Measurements from ENCODE around the gene ZNF592.

ZNF592 gene

GRCh38 chr15:84821501-84822021 lies 73.2 kb downstream of the ZNF592 start:
- DNase-seq (ENCODE audit: low read depth in 1 of 2, low spot score in 1 of 2), result peak in 1 of 2 experiments; percentile 13
- TF ChIP-seq JUND (IDR thresholded peaks at IDR 0.05; ENCODE audit: low read depth), result no peak
- in situ Hi-C loops (cut with HindIII; ENCODE audit: low pct_unique_long_range_greater_than_20kb, low sequenced_read_pairs), result no loop called here

- in situ Hi-C loops (cut with HindIII; ENCODE audit: low pct_unique_long_range_greater_than_20kb, low sequenced_read_pairs), result no loop called here
- TF ChIP-seq JUND (IDR thresholded peaks at IDR 0.05; ENCODE audit: low read depth), result no peak
- DNase-seq (ENCODE audit: low read depth in 1 of 2, low spot score in 1 of 2), result no peak
These were observed 74.4 kb downstream of the ZNF592 start for GRCh38 chr15:84822653-84823281.

- DNase-seq (ENCODE audit: low read depth in 1 of 2, low spot score in 1 of 2), result no peak
- no peak for TF ChIP-seq JUND (IDR thresholded peaks at IDR 0.05; ENCODE audit: low read depth)
- in situ Hi-C loops (cut with HindIII; ENCODE audit: low pct_unique_long_range_greater_than_20kb, low sequenced_read_pairs), result no loop called here
These were observed 75.0 kb downstream of the ZNF592 start for GRCh38 chr15:84823282-84823878.

- in situ Hi-C loops (cut with HindIII; ENCODE audit: low pct_unique_long_range_greater_than_20kb, low sequenced_read_pairs), result no loop called here
- no peak for TF ChIP-seq JUND (IDR thresholded peaks at IDR 0.05; ENCODE audit: low read depth)
- no peak for DNase-seq (ENCODE audit: low read depth in 1 of 2, low spot score in 1 of 2)
These were observed 76.0 kb downstream of the ZNF592 start for GRCh38 chr15:84824260-84825007.

GRCh38 chr15:84826369-84826823 lies 78.0 kb downstream of the ZNF592 start:
- peak; percentile 61 to 68 for DNase-seq (ENCODE audit: low read depth in 1 of 2, low spot score in 1 of 2)
- TF ChIP-seq JUND (IDR thresholded peaks at IDR 0.05; ENCODE audit: low read depth), result no peak
- in situ Hi-C loops (cut with HindIII; ENCODE audit: low pct_unique_long_range_greater_than_20kb, low sequenced_read_pairs), result no loop called here

GRCh38 chr15:84827246-84827645 lies 78.9 kb downstream of the ZNF592 start:
- no peak for TF ChIP-seq JUND (IDR thresholded peaks at IDR 0.05; ENCODE audit: low read depth)
- DNase-seq (ENCODE audit: low read depth in 1 of 2, low spot score in 1 of 2), result no peak
- in situ Hi-C loops (cut with HindIII; ENCODE audit: low pct_unique_long_range_greater_than_20kb, low sequenced_read_pairs), result no loop called here

- no peak for TF ChIP-seq JUND (IDR thresholded peaks at IDR 0.05; ENCODE audit: low read depth)
- in situ Hi-C loops (cut with HindIII; ENCODE audit: low pct_unique_long_range_greater_than_20kb, low sequenced_read_pairs), result no loop called here
- DNase-seq (ENCODE audit: low read depth in 1 of 2, low spot score in 1 of 2), result no peak
These were observed 79.9 kb downstream of the ZNF592 start for GRCh38 chr15:84828086-84828908.

- in situ Hi-C loops (cut with HindIII; ENCODE audit: low pct_unique_long_range_greater_than_20kb, low sequenced_read_pairs), result no loop called here
- TF ChIP-seq JUND (IDR thresholded peaks at IDR 0.05; ENCODE audit: low read depth), result no peak
These were observed 81.0 kb downstream of the ZNF592 start for GRCh38 chr15:84829428-84829827.

GRCh38 chr15:84830036-84830435 lies 81.6 kb downstream of the ZNF592 start:
- no peak for TF ChIP-seq JUND (IDR thresholded peaks at IDR 0.05; ENCODE audit: low read depth)
- in situ Hi-C loops (cut with HindIII; ENCODE audit: low pct_unique_long_range_greater_than_20kb, low sequenced_read_pairs), result no loop called here
- DNase-seq (ENCODE audit: low read depth in 1 of 2, low spot score in 1 of 2), result no peak

More at GRCh38 chr15:84829428-84829827, 81.0 kb downstream of the ZNF592 start:
- no peak for DNase-seq (ENCODE audit: low read depth in 1 of 2, low spot score in 1 of 2)

- in situ Hi-C loops (cut with HindIII; ENCODE audit: low pct_unique_long_range_greater_than_20kb, low sequenced_read_pairs), result no loop called here
- no peak for TF ChIP-seq JUND (IDR thresholded peaks at IDR 0.05; ENCODE audit: low read depth)
- DNase-seq (ENCODE audit: low read depth in 1 of 2, low spot score in 1 of 2), result no peak
These were observed 82.6 kb downstream of the ZNF592 start for GRCh38 chr15:84831028-84831427.

GRCh38 chr15:84831613-84832012 lies 83.2 kb downstream of the ZNF592 start:
- DNase-seq (ENCODE audit: low read depth in 1 of 2, low spot score in 1 of 2), result no peak
- in situ Hi-C loops (cut with HindIII; ENCODE audit: low pct_unique_long_range_greater_than_20kb, low sequenced_read_pairs), result no loop called here
- TF ChIP-seq JUND (IDR thresholded peaks at IDR 0.05; ENCODE audit: low read depth), result no peak

GRCh38 chr15:84832448-84833040 lies 84.2 kb downstream of the ZNF592 start:
- DNase-seq (ENCODE audit: low read depth in 1 of 2, low spot score in 1 of 2), result no peak
- TF ChIP-seq JUND (IDR thresholded peaks at IDR 0.05; ENCODE audit: low read depth), result no peak
- in situ Hi-C loops (cut with HindIII; ENCODE audit: low pct_unique_long_range_greater_than_20kb, low sequenced_read_pairs), result no loop called here
